GM10847 (cell line): ENCODE results near the gene EXOC1.

ENCODE experiments used
- POLR2A ChIP-seq: IDR thresholded peaks from 2 replicates; pipeline ENCODE4 v1.6.1; 2011; ENCODE audit not compliant: insufficient read length; ENCODE audit errors: extremely low read depth

The EXOC1 gene

GRCh38 chr4:55838356-55838755 lies 15.1 kb upstream of the EXOC1 start:
- no peak for TF ChIP-seq POLR2A

GRCh38 chr4:55838952-55839351 lies 14.5 kb upstream of the EXOC1 start:
- TF ChIP-seq POLR2A, result no peak

GRCh38 chr4:55840956-55841355 lies 12.5 kb upstream of the EXOC1 start:
- no peak for TF ChIP-seq POLR2A

GRCh38 chr4:55849724-55850123 lies 3.7 kb upstream of the EXOC1 start:
- TF ChIP-seq POLR2A, result no peak

GRCh38 chr4:55851885-55852284 lies 1.6 kb upstream of the EXOC1 start:
- TF ChIP-seq POLR2A, result no peak

- no peak for TF ChIP-seq POLR2A
Observed at GRCh38 chr4:55854129-55854528, 681 bp downstream of the EXOC1 start.

- TF ChIP-seq POLR2A, result no peak
Observed at GRCh38 chr4:55857586-55857985, 4.1 kb downstream of the EXOC1 start.

- no peak for TF ChIP-seq POLR2A
Observed at GRCh38 chr4:55859711-55860110, 6.3 kb downstream of the EXOC1 start.

- TF ChIP-seq POLR2A, result no peak
Observed at GRCh38 chr4:55864577-55865223, 11.3 kb downstream of the EXOC1 start.

- no peak for TF ChIP-seq POLR2A
Observed at GRCh38 chr4:55865228-55865806, 11.9 kb downstream of the EXOC1 start.

- no peak for TF ChIP-seq POLR2A
Observed at GRCh38 chr4:55866290-55866907, 13.0 kb downstream of the EXOC1 start.

- TF ChIP-seq POLR2A, result no peak
Observed at GRCh38 chr4:55866973-55867574, 13.6 kb downstream of the EXOC1 start.

GRCh38 chr4:55868581-55869090 lies 15.2 kb downstream of the EXOC1 start:
- no peak for TF ChIP-seq POLR2A

- no peak for TF ChIP-seq POLR2A
Observed at GRCh38 chr4:55871299-55871800, 17.9 kb downstream of the EXOC1 start.

GRCh38 chr4:55874831-55875230 lies 21.4 kb downstream of the EXOC1 start:
- TF ChIP-seq POLR2A, result no peak

GRCh38 chr4:55876387-55876786 lies 22.9 kb downstream of the EXOC1 start:
- no peak for TF ChIP-seq POLR2A
